Ascending aorta (tissue), 2 donors: ENCODE measurements around the gene EMP3. TPM values are rescaled to one million over a fixed set of nuclear protein-coding genes. Genes with fewer than 3 reads are reported as not detected.

ENCODE experiments used
- DNase-seq, 2 donors: peaks; one replicate each; pipeline ENCODE4 v3.0.0-alpha.2; 2019; ENCODE audit warnings: low spot score in 2 of 2
- H3K27ac ChIP-seq, 2 donors: fragments of 200-600 bp; sonication (generic); one replicate each; pipeline ENCODE4 v1.5.1; 2016 to 2017; ENCODE audit warnings: mild to moderate bottlenecking in 1 of 2
- H3K27me3 ChIP-seq: fragments of 200-600 bp; sonication (generic); one replicate; pipeline ENCODE4 v1.5.1; 2017
- H3K36me3 ChIP-seq, 2 donors: fragments of 200-600 bp; sonication (generic); one replicate each; pipeline ENCODE4 v1.5.1; 2016
- H3K4me1 ChIP-seq, 2 donors: fragments of 200-600 bp; sonication (generic); one replicate each; pipeline ENCODE4 v1.5.1; 2016 to 2017; ENCODE audit warnings: mild to moderate bottlenecking in 1 of 2
- H3K4me3 ChIP-seq, 2 donors: fragments of 200-600 bp; sonication (generic); one replicate each; pipeline ENCODE4 v1.5.1; 2016 to 2017; ENCODE audit warnings: mild to moderate bottlenecking in 1 of 2
- H3K9me3 ChIP-seq, 2 donors: fragments of 200-600 bp; sonication (generic); one replicate each; pipeline ENCODE4 v1.5.1; 2016
- CTCF ChIP-seq, 3 experiments: fragments of 200-600 bp in 2 of 3; fragments of 450-650 bp in 1 of 3; sonication (generic) in 2 of 3; IDR thresholded peaks; one replicate each; pipeline ENCODE4 v1.5.1; 2016 to 2019; ENCODE audit warnings: antibody characterized with exemption in 3 of 3, mild to moderate bottlenecking in 1 of 3, moderate library complexity in 1 of 3
- intact Hi-C: fragments of 100-400 bp; cut with DNase I; formaldehyde crosslinking; loops from one replicate; pipeline ENCODE4 v1.15.1; 2023
- total RNA-seq: library from RNA; depleted of rRNA; stranded (reverse); fragments of >200 nt; gene quantifications from one replicate; pipeline ENCODE4 v1.1.0, GENCODE V29; 2016

The EMP3 gene
- total RNA-seq, 1 donor from 2014 or later: 18.2 TPM

DNA sequence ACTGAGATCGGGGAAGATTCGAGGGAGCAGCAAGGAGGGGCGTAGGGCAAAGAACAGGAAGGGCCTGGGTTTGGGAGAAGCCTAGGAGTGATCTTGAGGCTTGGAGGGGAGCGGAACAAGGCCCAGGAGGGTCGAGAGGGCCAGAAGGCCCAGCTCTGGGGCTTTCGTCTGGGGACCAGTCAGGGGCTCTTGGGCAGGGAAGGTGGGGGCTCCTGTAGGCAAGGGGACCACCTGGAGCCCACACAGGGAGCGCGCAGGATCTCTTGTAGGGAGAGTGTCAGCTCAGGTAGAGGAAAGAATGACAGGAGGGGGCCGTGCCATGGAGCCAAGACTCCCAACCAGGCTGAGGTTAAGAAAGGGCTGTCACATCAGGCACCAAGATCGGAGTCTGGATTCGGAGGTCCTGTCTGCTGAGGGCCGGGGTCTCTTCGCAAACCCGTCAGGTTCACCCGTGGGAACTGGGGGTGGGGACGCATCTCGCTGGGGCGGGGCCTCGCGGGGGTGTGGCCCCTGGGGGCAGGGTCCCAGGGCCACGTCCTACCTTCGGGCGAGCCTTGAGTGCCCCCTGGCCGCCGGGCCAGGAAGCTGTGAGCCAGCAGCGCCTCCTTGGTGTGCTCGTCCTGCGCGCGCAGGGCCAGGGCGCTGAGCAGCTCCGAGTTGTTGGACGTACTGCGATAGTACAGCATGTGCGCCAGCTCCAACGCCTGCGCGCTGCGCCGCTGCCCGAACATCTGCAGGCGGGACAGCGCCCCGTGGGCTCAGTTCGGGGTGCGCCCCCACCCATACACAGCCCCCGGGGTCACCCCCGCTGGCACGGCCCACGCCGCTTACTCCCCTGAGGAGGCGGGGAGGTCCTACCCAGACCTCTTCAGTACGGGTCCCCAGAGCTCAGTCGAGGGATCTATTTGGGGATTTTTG is 8.4 kb downstream of the EMP3 start:
- H3K27ac ChIP-seq: peak overlapping the region; percentile 79 to 89
- TF ChIP-seq CTCF (IDR thresholded peaks at IDR 0.05): peak; percentile 84 to 93 (median 92)
- no peaks in the 10 kb centered on the region for H3K27me3 ChIP-seq
- DNase-seq: peak; percentile 68 to 93
- H3K9me3 ChIP-seq: no peaks in the 10 kb centered on the region
- peak overlapping the region; percentile 29 to 66 for H3K4me3 ChIP-seq
- peaks cover 11 to 14% of the 10 kb centered on the region in 2 donors for H3K36me3 ChIP-seq
- peaks cover 0 to 11% of the 10 kb centered on the region in 2 donors for H3K4me1 ChIP-seq
- intact Hi-C loops: loop anchor here (1.0 kb wide), 5 partner anchors 12 to 135 kb away; partner anchors contain the start of gene SYNGR4

DNA sequence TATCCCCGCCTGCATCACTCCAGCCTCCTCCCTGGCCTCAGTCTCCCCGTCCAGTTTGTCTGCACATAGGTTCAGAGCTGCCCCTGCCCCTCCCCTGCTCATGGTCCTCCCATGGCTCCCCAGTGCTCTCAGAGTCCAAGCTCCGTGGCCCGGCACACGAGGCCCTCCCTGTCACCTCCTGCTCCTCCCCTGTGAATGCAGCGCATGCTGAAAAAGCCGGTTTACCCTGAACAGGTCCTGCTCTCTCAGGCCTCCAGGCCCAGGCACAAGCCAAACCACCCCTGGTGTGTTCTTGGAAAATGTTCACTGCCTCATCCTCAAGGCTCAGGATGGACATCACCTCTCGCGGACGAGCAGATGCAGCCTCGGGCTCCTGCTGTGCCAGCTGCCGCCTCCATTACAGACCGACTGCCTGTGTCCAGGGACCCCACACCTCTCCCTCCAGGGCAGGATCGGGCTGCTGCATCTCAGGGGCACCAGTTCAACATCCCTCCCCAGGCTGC is 13.0 kb downstream of the EMP3 start:
- TF ChIP-seq CTCF (IDR thresholded peaks at IDR 0.05): no peak
- intact Hi-C loops: no loop called here
- DNase-seq: no peak

GRCh38 chr19:48338802-48339503 is 13.6 kb downstream of the EMP3 start:
- Histone ChIP-seq H3K9me3 (no peaks in the 10 kb centered on the region), H3K4me3 (no peak overlapping the region), H3K27me3 (no peaks in the 10 kb centered on the region), H3K27ac (no peak overlapping the region), H3K36me3 (peaks cover 0 to 8% of the 10 kb centered on the region in 2 donors), H3K4me1 (peaks cover 0 to 2% of the 10 kb centered on the region in 2 donors)
- no peak for DNase-seq
- intact Hi-C loops: no loop called here
- no peak for TF ChIP-seq CTCF (IDR thresholded peaks at IDR 0.05)

More for the DNA sequence above, 13.0 kb downstream of the EMP3 start:
- Histone ChIP-seq H3K27ac (no peak overlapping the region), H3K4me1 (peaks cover 0 to 8% of the 10 kb centered on the region in 2 donors), H3K36me3 (peaks cover 0 to 8% of the 10 kb centered on the region in 2 donors), H3K4me3 (no peak overlapping the region), H3K27me3 (no peaks in the 10 kb centered on the region), H3K9me3 (no peaks in the 10 kb centered on the region)

DNA sequence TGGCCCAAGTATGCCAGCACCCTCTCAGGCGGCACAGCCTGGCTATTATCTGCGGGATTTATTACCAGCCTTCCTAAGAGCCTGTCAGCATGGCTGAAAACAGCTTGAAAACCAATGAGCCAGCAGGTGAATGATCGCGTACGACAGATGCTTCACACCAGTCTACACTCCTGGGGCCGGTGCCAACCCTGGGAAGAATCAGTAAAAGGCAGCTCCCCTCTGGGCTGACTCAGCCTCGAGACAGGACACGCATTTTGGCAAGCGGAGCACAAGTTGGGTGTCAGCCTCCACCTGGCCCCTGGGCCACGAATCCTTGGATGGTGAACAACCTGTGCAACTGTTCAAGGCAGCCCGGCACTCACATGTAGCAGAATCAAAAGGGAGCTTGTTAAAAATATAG is 15.6 kb downstream of the EMP3 start:
- no peak for DNase-seq
- TF ChIP-seq CTCF (IDR thresholded peaks at IDR 0.05): no peak
- no peak overlapping the region for H3K4me3 ChIP-seq
- no peaks in the 10 kb centered on the region for H3K27me3 ChIP-seq
- H3K9me3 ChIP-seq: no peaks in the 10 kb centered on the region
- peaks cover 0 to 8% of the 10 kb centered on the region in 2 donors for H3K36me3 ChIP-seq
- intact Hi-C loops: no loop called here
- H3K27ac ChIP-seq: no peak overlapping the region
- H3K4me1 ChIP-seq: no peaks in the 10 kb centered on the region

- TF ChIP-seq CTCF (IDR thresholded peaks at IDR 0.05): no peak
- Histone ChIP-seq H3K27ac (no peak overlapping the region), H3K4me3 (no peak overlapping the region), H3K27me3 (no peaks in the 10 kb centered on the region), H3K4me1 (no peaks in the 10 kb centered on the region), H3K36me3 (peaks cover 0 to 8% of the 10 kb centered on the region in 2 donors), H3K9me3 (no peaks in the 10 kb centered on the region)
- DNase-seq: no peak
- intact Hi-C loops: no loop called here
Observed at GRCh38 chr19:48341515-48342413, 16.4 kb downstream of the EMP3 start.
